HS-5 (cell line): ENCODE data around the gene LYPD6.

Experiments
- DNase-seq: peaks from one replicate; pipeline ENCODE4 v3.0.0-alpha.2; 2012; ENCODE audit warnings: low read depth

LYPD6 gene

GRCh38 chr2:149513461-149513860 is 183.1 kb downstream of the LYPD6 start:
- DNase-seq, result no peak
